Liver (tissue), 9 donors: Measurements from ENCODE around the gene IKZF4. TPM values are rescaled to one million over a fixed set of nuclear protein-coding genes. Genes with fewer than 3 reads are reported as not detected.

Experiments used
- DNase-seq: peaks from one replicate; pipeline ENCODE4 v3.0.0-alpha.2; 2017; ENCODE audit warnings: low spot score
- H3K27ac ChIP-seq, 2 donors: one replicate each; pipeline ENCODE4 v1.7.0; 2013; ENCODE audit warnings: inconsistent platforms in 2 of 2, low read length in 2 of 2, control low read depth in 1 of 2, low read depth in 1 of 2, mild to moderate bottlenecking in 1 of 2
- H3K27me3 ChIP-seq, 4 donors: one replicate each; pipeline versions ENCODE4 v1.6.1 to v1.7.0; 2013; ENCODE audit warnings: low read length in 3 of 4, inconsistent platforms in 1 of 4, mild to moderate bottlenecking in 1 of 4, moderate library complexity in 1 of 4; ENCODE audit not compliant: control insufficient read depth in 4 of 4, insufficient read depth in 4 of 4
- H3K36me3 ChIP-seq, 4 donors: one replicate each; pipeline versions ENCODE4 v1.6.1 to v1.7.0; 2013; ENCODE audit warnings: low read length in 3 of 4, mild to moderate bottlenecking in 3 of 4, low read depth in 1 of 4, moderate library complexity in 1 of 4; ENCODE audit not compliant: control insufficient read depth in 4 of 4, insufficient read depth in 3 of 4
- H3K4me1 ChIP-seq, 4 donors: one replicate each; pipeline versions ENCODE4 v1.6.1 to v1.7.0; 2013; ENCODE audit warnings: low read length in 3 of 4, mild to moderate bottlenecking in 3 of 4, moderate library complexity in 1 of 4; ENCODE audit not compliant: control insufficient read depth in 4 of 4, insufficient read depth in 4 of 4
- H3K4me3 ChIP-seq, 3 donors: one replicate each; pipeline versions ENCODE4 v1.6.1 to v1.7.0; 2013; ENCODE audit warnings: low read length in 3 of 3, control low read depth in 1 of 3, low read depth in 1 of 3, mild to moderate bottlenecking in 1 of 3
- H3K9ac ChIP-seq, 2 donors: one replicate each; pipeline ENCODE4 v1.7.0; 2013; ENCODE audit warnings: low read length in 2 of 2, mild to moderate bottlenecking in 2 of 2, moderate library complexity in 2 of 2, control low read depth in 1 of 2, low read depth in 1 of 2
- H3K9me3 ChIP-seq, 4 donors: one replicate each; pipeline versions ENCODE4 v1.6.1 to v1.7.0; 2013; ENCODE audit warnings: low read length in 3 of 4; ENCODE audit not compliant: control insufficient read depth in 4 of 4
- ATF3 ChIP-seq: IDR thresholded peaks from 2 replicates; pipeline ENCODE4 v1.6.1; 2016; ENCODE audit warnings: antibody characterized with exemption
- EGR1 ChIP-seq, 2 donors: IDR thresholded peaks; 2 replicates each; pipeline ENCODE4 v1.6.1; 2016 to 2018; ENCODE audit warnings: antibody characterized with exemption in 2 of 2, low read depth in 2 of 2
- FOXA1 ChIP-seq: IDR thresholded peaks from 2 replicates; pipeline ENCODE4 v1.6.1; 2016; ENCODE audit warnings: antibody characterized with exemption
- FOXA2 ChIP-seq: IDR thresholded peaks from 2 replicates; pipeline ENCODE4 v1.6.1; 2016; ENCODE audit warnings: antibody characterized with exemption
- GABPA ChIP-seq, 2 donors: IDR thresholded peaks in 1 of 2; conservative IDR thresholded peaks in 1 of 2; 2 replicates each; pipeline ENCODE4 v1.6.1; 2016; ENCODE audit warnings: antibody characterized with exemption in 2 of 2, mild to moderate bottlenecking in 1 of 2, moderate library complexity in 1 of 2
- HNF4A ChIP-seq, 2 donors: conservative IDR thresholded peaks; 2 replicates each; pipeline ENCODE4 v1.6.1; 2016; ENCODE audit warnings: antibody characterized with exemption in 2 of 2, mild to moderate bottlenecking in 2 of 2
- HNF4G ChIP-seq: IDR thresholded peaks from 2 replicates; pipeline ENCODE4 v1.6.1; 2016; ENCODE audit warnings: antibody characterized with exemption
- JUND ChIP-seq, 2 donors: IDR thresholded peaks; 2 replicates each; pipeline ENCODE4 v1.6.1; 2016; ENCODE audit warnings: antibody characterized with exemption in 2 of 2
- NR2F2 ChIP-seq: IDR thresholded peaks from 2 replicates; pipeline ENCODE4 v1.6.1; 2016; ENCODE audit warnings: antibody characterized with exemption
- RAD21 ChIP-seq, 2 donors: IDR thresholded peaks; 2 replicates each; pipeline ENCODE4 v1.6.1; 2016; ENCODE audit warnings: antibody characterized with exemption in 2 of 2, mild to moderate bottlenecking in 2 of 2
- REST ChIP-seq: IDR thresholded peaks from 2 replicates; pipeline ENCODE4 v1.6.1; 2016; ENCODE audit warnings: antibody characterized with exemption, mild to moderate bottlenecking
- RXRA ChIP-seq, 2 donors: IDR thresholded peaks; 2 replicates each; pipeline ENCODE4 v1.6.1; 2017 to 2018; ENCODE audit warnings: antibody characterized with exemption in 2 of 2, mild to moderate bottlenecking in 1 of 2
- SP1 ChIP-seq: IDR thresholded peaks from 2 replicates; pipeline ENCODE4 v1.6.1; 2018; ENCODE audit warnings: antibody characterized with exemption, mild to moderate bottlenecking
- TAF1 ChIP-seq: conservative IDR thresholded peaks from 2 replicates; pipeline ENCODE4 v1.6.1; 2016; ENCODE audit warnings: antibody characterized with exemption, mild to moderate bottlenecking
- YY1 ChIP-seq: IDR thresholded peaks from 2 replicates; pipeline ENCODE4 v1.6.1; 2016; ENCODE audit warnings: antibody characterized with exemption, mild to moderate bottlenecking
- WGBS: extraction: QIAGEN DNeasy Blood & Tissue Kit; methylation state at CpG from one replicate; pipeline ENCODE4 v1.1.7; 2013; 5-methylcytosine and 5-hydroxymethylcytosine counted together
- polyA plus RNA-seq, 2 donors: library from polyadenylated mRNA; stranded (reverse) in 1 of 2; unstranded in 1 of 2; fragments of 200-250 nt in 1 of 2; fragments of >200 nt in 1 of 2; fragmentation: Nextera tagmentation in 1 of 2; extraction: Ambion mirVana in 1 of 2; gene quantifications; one replicate each; pipeline versions ENCODE4 v1.2.1 to v1.2.3, GENCODE V29; 2013 to 2015
- total RNA-seq, 2 donors: library from RNA; depleted of rRNA; stranded (reverse); fragments of >200 nt; gene quantifications; one replicate each; pipeline ENCODE4 v1.2.3, GENCODE V29; 2014
- TF ChIP-seq, protein P1 (sequence below): IDR thresholded peaks from 2 replicates; pipeline ENCODE4 v1.6.1; 2016; ENCODE audit warnings: antibody characterized with exemption
- TF ChIP-seq, protein P2 (sequence below): fragments of 150-350 bp; IDR thresholded peaks from 2 replicates; pipeline ENCODE4 v1.5.1; 2017; ENCODE audit warnings: improper control_type of control experiment, low read depth, low read length; ENCODE audit not compliant: missing input control
- TF ChIP-seq, protein P3 (sequence below): IDR thresholded peaks from 2 replicates; pipeline ENCODE4 v1.6.1; 2016; ENCODE audit warnings: antibody characterized with exemption
- donor health status: healthy.
- donor health status: healthy.
- donor health status: healthy.
- donor health status: healthy.
- donor health status: healthy.

Gene IKZF4
- total and polyA plus RNA-seq, 4 donors = 0.47 to 1.9 (median 0.75) TPM

- H3K9me3 ChIP-seq = no peaks in the 10 kb centered on the region
- no peak for TF ChIP-seq EGR1 (IDR thresholded peaks at IDR 0.05; ENCODE audit: low read depth in 2 of 2)
- no peak for TF ChIP-seq RAD21 (IDR thresholded peaks at IDR 0.05)
- TF ChIP-seq, protein P1, sequence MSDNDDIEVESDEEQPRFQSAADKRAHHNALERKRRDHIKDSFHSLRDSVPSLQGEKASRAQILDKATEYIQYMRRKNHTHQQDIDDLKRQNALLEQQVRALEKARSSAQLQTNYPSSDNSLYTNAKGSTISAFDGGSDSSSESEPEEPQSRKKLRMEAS = no peak
- no peak for TF ChIP-seq REST
- TF ChIP-seq, protein P2, sequence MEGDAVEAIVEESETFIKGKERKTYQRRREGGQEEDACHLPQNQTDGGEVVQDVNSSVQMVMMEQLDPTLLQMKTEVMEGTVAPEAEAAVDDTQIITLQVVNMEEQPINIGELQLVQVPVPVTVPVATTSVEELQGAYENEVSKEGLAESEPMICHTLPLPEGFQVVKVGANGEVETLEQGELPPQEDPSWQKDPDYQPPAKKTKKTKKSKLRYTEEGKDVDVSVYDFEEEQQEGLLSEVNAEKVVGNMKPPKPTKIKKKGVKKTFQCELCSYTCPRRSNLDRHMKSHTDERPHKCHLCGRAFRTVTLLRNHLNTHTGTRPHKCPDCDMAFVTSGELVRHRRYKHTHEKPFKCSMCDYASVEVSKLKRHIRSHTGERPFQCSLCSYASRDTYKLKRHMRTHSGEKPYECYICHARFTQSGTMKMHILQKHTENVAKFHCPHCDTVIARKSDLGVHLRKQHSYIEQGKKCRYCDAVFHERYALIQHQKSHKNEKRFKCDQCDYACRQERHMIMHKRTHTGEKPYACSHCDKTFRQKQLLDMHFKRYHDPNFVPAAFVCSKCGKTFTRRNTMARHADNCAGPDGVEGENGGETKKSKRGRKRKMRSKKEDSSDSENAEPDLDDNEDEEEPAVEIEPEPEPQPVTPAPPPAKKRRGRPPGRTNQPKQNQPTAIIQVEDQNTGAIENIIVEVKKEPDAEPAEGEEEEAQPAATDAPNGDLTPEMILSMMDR = no peak
- no peak for TF ChIP-seq RXRA (IDR thresholded peaks at IDR 0.05)
- TF ChIP-seq FOXA1 = no peak
- no peak for TF ChIP-seq FOXA2
- TF ChIP-seq, protein P3, sequence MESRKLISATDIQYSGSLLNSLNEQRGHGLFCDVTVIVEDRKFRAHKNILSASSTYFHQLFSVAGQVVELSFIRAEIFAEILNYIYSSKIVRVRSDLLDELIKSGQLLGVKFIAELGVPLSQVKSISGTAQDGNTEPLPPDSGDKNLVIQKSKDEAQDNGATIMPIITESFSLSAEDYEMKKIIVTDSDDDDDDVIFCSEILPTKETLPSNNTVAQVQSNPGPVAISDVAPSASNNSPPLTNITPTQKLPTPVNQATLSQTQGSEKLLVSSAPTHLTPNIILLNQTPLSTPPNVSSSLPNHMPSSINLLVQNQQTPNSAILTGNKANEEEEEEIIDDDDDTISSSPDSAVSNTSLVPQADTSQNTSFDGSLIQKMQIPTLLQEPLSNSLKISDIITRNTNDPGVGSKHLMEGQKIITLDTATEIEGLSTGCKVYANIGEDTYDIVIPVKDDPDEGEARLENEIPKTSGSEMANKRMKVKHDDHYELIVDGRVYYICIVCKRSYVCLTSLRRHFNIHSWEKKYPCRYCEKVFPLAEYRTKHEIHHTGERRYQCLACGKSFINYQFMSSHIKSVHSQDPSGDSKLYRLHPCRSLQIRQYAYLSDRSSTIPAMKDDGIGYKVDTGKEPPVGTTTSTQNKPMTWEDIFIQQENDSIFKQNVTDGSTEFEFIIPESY = no peak
- TF ChIP-seq ATF3 = no peak
- TF ChIP-seq HNF4A (conservative IDR thresholded peaks at IDR 0.05) = no peak
- TF ChIP-seq SP1 = no peak
- TF ChIP-seq GABPA (IDR thresholded peaks at IDR 0.05 in 1 of 2, conservative IDR thresholded peaks at IDR 0.05 in 1 of 2) = no peak
- TF ChIP-seq JUND (IDR thresholded peaks at IDR 0.05) = no peak
- TF ChIP-seq NR2F2 = no peak
- TF ChIP-seq TAF1 = no peak
- no peak for TF ChIP-seq YY1
- TF ChIP-seq HNF4G = no peak
- peaks cover 0 to 8% (median 0%) of the 10 kb centered on the region in 4 donors for H3K36me3 ChIP-seq
- H3K27ac ChIP-seq = peak overlapping the region in 1 of 2 donors; percentile 52
- no peak for DNase-seq
- no peak overlapping the region for H3K4me3 ChIP-seq
- H3K27me3 ChIP-seq = no peaks in the 10 kb centered on the region
- peaks cover 0 to 15% (median 12%) of the 10 kb centered on the region in 4 donors for H3K4me1 ChIP-seq
- 71% methylated on average over 5 of the region's 5 CpGs for WGBS
- no peak overlapping the region for H3K9ac ChIP-seq
Observed at GRCh38 chr12:56028511-56029165, 7.8 kb downstream of the IKZF4 start.
